Measurements from ENCODE around the gene CHST15. TPM values are rescaled to one million over a fixed set of nuclear protein-coding genes. Genes with fewer than 3 reads are reported as not detected.

CHST15 gene
- total and polyA plus RNA-seq, 2 of the 13 experiments (the other 11 are each of a cell fraction or from before 2014, with no cell fraction given): 1.4 to 94.7 TPM

GRCh38 chr10:124058346-124059003 is 34.9 kb downstream of the CHST15 start:
- H4K20me1 ChIP-seq (ENCODE audit: insufficient read depth, low read length): peaks cover 41% of the 10 kb centered on the region; the same call in 1 of the 2 replicates
- H3K27me3 ChIP-seq (ENCODE audit: control insufficient read depth in 1 of 2, insufficient read depth in 2 of 2, low read length in 2 of 2): no peaks in the 10 kb centered on the region
- ATAC-seq (no peak), DNase-seq (ENCODE audit: low spot score) (no peak), FAIRE-seq (no peak)
- no peak overlapping the region for H3K9ac ChIP-seq (ENCODE audit: insufficient read depth, low read depth, low read length)
- in situ Hi-C loops (cut with HindIII; ENCODE audit: extremely low pct_ligation_motif_present, low pct_unique_long_range_greater_than_20kb): no loop called here
- peak; percentile 54; the same call in 1 of the 2 replicates for TF ChIP-seq NFE2L2 (IDR thresholded peaks at IDR 0.05; ENCODE audit: low read length)
- TF ChIP-seq THAP7 (CRISPR knock-in tag; IDR thresholded peaks at IDR 0.05): no peak
- no peak for TF ChIP-seq MXI1 (IDR thresholded peaks at IDR 0.05; ENCODE audit: borderline replicate concordance, low read depth, low read length)
- TF ChIP-seq ZNF687 (CRISPR knock-in tag; IDR thresholded peaks at IDR 0.05): peak; percentile 39
- TF ChIP-seq ZBTB26 (CRISPR knock-in tag; IDR thresholded peaks at IDR 0.05; ENCODE audit: borderline replicate concordance): peak; percentile 88
- TF ChIP-seq SAP130 (CRISPR knock-in tag; IDR thresholded peaks at IDR 0.05; ENCODE audit: low read depth): 0 out of 2 replicates have a peak, but pooled peaks have one; percentile 16
- no peak overlapping the region for H3K4me3 ChIP-seq (replicated peaks in 1 of 3; ENCODE audit: insufficient read depth in 1 of 3, low read depth in 2 of 3, low read length in 3 of 3)
- H3K27ac ChIP-seq (ENCODE audit: extremely low read length, insufficient read depth, low read length): no peak overlapping the region
- intact Hi-C loops (cut with micrococcal nuclease; ENCODE audit: unreplicated experiment): no loop called here
- H3K4me1 ChIP-seq (ENCODE audit: insufficient read depth, low read length): peaks cover 100% of the 10 kb centered on the region
- POLR2A ChIA-PET: no interaction called here
- no peak overlapping the region for H2AFZ ChIP-seq (ENCODE audit: low read length)
- no peak overlapping the region for H3K4me2 ChIP-seq (ENCODE audit: low read depth, low read length)
- CTCF ChIA-PET (ENCODE audit: low intra/inter-chr PET ratio, low total read pairs): no interaction called here
- H3K79me2 ChIP-seq (ENCODE audit: insufficient read depth, low read length): peaks cover 97% of the 10 kb centered on the region
- no peaks in the 10 kb centered on the region for H3K9me3 ChIP-seq (ENCODE audit: low read length)
- H3K36me3 ChIP-seq (replicated peaks in 1 of 2; ENCODE audit: control insufficient read depth in 1 of 2, insufficient read depth in 2 of 2, low read length in 2 of 2): peaks cover 7 to 28% of the 10 kb centered on the region in 2 experiments
- WGBS (ENCODE audit: low lambda C conversion rate): 88% methylated on average over 5 of the region's 8 CpGs
- BruUV-seq (replicated peaks): no TSS peak

Data from HepG2 (cell line).